CD14-positive monocyte (primary cell): Measurements from ENCODE around the gene SCAF8. TPM values are rescaled to one million over a fixed set of nuclear protein-coding genes. Genes with fewer than 3 reads are reported as not detected.
"Not testable (repeated sequence)": the region's sequence is repeated elsewhere in the genome, so short reads cannot be mapped to it uniquely, and the experiment has no call there.

Experiments used
- DNase-seq, 3 donors: peaks; one replicate each; pipeline ENCODE4 v3.0.0-alpha.2; 2011 to 2022
- H2AFZ ChIP-seq: 2 replicates; pipeline ENCODE4 v1.6.0; 2012; ENCODE audit warnings: mild to moderate bottlenecking, low read depth, low read length, inconsistent platforms; ENCODE audit not compliant: insufficient read depth, poor library complexity, severe bottlenecking
- H3K27ac ChIP-seq, 2 donors: 1 replicate in 1 of 2; 2 replicates in 1 of 2; pipeline ENCODE4 v1.5.1; 2012 to 2013; ENCODE audit warnings: low read length in 2 of 2, control low read depth in 1 of 2, inconsistent platforms in 1 of 2, low read depth in 1 of 2, mild to moderate bottlenecking in 1 of 2
- H3K27me3 ChIP-seq, 2 donors: one replicate each; pipeline versions ENCODE4 v1.6.0 to v1.6.1; 2011 to 2013; ENCODE audit warnings: low read length in 2 of 2; ENCODE audit not compliant: control insufficient read depth in 2 of 2, insufficient read depth in 2 of 2
- H3K36me3 ChIP-seq, 2 donors: replicated peaks in 1 of 2; 1 replicate in 1 of 2; 2 replicates in 1 of 2; pipeline versions ENCODE4 v1.5.1 to v1.6.1; 2012 to 2013; ENCODE audit warnings: low read length in 2 of 2, control low read depth in 1 of 2, inconsistent platforms in 1 of 2, mild to moderate bottlenecking in 1 of 2; ENCODE audit not compliant: insufficient read depth in 2 of 2, control insufficient read depth in 1 of 2
- H3K4me1 ChIP-seq, 2 donors: 1 replicate in 1 of 2; 2 replicates in 1 of 2; pipeline versions ENCODE4 v1.5.1 to v1.6.1; 2012 to 2013; ENCODE audit warnings: low read length in 2 of 2, control low read depth in 1 of 2, inconsistent platforms in 1 of 2, mild to moderate bottlenecking in 1 of 2, moderate library complexity in 1 of 2; ENCODE audit not compliant: insufficient read depth in 2 of 2, control insufficient read depth in 1 of 2
- H3K4me2 ChIP-seq: replicated peaks from 2 replicates; pipeline ENCODE3; 2012; ENCODE audit warnings: low read length, moderate library complexity, mild to moderate bottlenecking; ENCODE audit not compliant: poor library complexity, severe bottlenecking; ENCODE audit errors: extremely low read depth
- H3K4me3 ChIP-seq, 3 experiments: fragments of 200-600 bp in 1 of 3; sonication (generic) in 1 of 3; replicated peaks in 1 of 3; 1 replicate in 2 of 3; 2 replicates in 1 of 3; pipeline ENCODE4 v1.5.1; 2011 to 2013; ENCODE audit warnings: low read length in 3 of 3, mild to moderate bottlenecking in 3 of 3, control low read depth in 2 of 3, low read depth in 2 of 3, inconsistent platforms in 1 of 3, moderate library complexity in 1 of 3
- H3K79me2 ChIP-seq: 2 replicates; pipeline ENCODE4 v1.6.0; 2012; ENCODE audit warnings: mild to moderate bottlenecking, control low read depth, inconsistent platforms, low read length, moderate library complexity; ENCODE audit not compliant: insufficient read depth
- H3K9ac ChIP-seq: 2 replicates; pipeline ENCODE4 v1.6.0; 2017; ENCODE audit warnings: low read length, mild to moderate bottlenecking; ENCODE audit not compliant: insufficient read depth, poor library complexity, severe bottlenecking
- H3K9me3 ChIP-seq, 2 donors: replicated peaks in 1 of 2; 1 replicate in 1 of 2; 2 replicates in 1 of 2; pipeline versions ENCODE4 v1.5.1 to v1.6.1; 2012 to 2013; ENCODE audit warnings: low read length in 2 of 2, control low read depth in 1 of 2; ENCODE audit not compliant: control insufficient read depth in 1 of 2, insufficient read depth in 1 of 2
- H4K20me1 ChIP-seq: 2 replicates; pipeline ENCODE4 v1.6.0; 2012; ENCODE audit warnings: mild to moderate bottlenecking, low read length, control low read depth, moderate library complexity; ENCODE audit not compliant: insufficient read depth
- H3K27ac Mint-ChIP-seq, 7 donors: one replicate each; pipeline ENCODE4 v1.8.0; 2020; ENCODE audit warnings: mild to moderate bottlenecking in 7 of 7, mixed read lengths in 7 of 7, moderate library complexity in 6 of 7, inconsistent platforms in 2 of 7
- H3K27me3 Mint-ChIP-seq, 3 donors: one replicate each; pipeline ENCODE4 v1.8.0; 2021 to 2022; ENCODE audit warnings: low read depth in 3 of 3, mild to moderate bottlenecking in 3 of 3, mixed read lengths in 3 of 3, moderate library complexity in 3 of 3, inconsistent platforms in 1 of 3
- H3K36me3 Mint-ChIP-seq, 2 donors: one replicate each; pipeline ENCODE4 v1.8.0; 2020; ENCODE audit warnings: mixed read lengths in 2 of 2, inconsistent platforms in 1 of 2, mild to moderate bottlenecking in 1 of 2
- H3K4me1 Mint-ChIP-seq: one replicate; pipeline ENCODE4 v1.8.0; 2020; ENCODE audit warnings: mild to moderate bottlenecking, mixed read lengths
- H3K4me3 Mint-ChIP-seq, 2 donors: one replicate each; pipeline ENCODE4 v1.8.0; 2020; ENCODE audit warnings: mild to moderate bottlenecking in 2 of 2, mixed read lengths in 2 of 2, moderate library complexity in 1 of 2
- H3K9me3 Mint-ChIP-seq, 7 donors: one replicate each; pipeline ENCODE4 v1.8.0; 2020 to 2022; ENCODE audit warnings: mixed read lengths in 7 of 7, mild to moderate bottlenecking in 6 of 7, moderate library complexity in 6 of 7, inconsistent platforms in 2 of 7
- CTCF ChIP-seq: fragments of 200-600 bp; IDR thresholded peaks from one replicate; pipeline ENCODE4 v1.8.0; 2022; ENCODE audit warnings: antibody characterized with exemption, mild to moderate bottlenecking
- WGBS: methylation state at CpG from one replicate; pipeline ENCODE4 v1.1.5; 2013; ENCODE audit warnings: missing lambda C conversion rate; ENCODE audit not compliant: insufficient coverage; 5-methylcytosine and 5-hydroxymethylcytosine counted together
- intact Hi-C, 2 donors: fragments of 100-400 bp; cut with micrococcal nuclease; formaldehyde crosslinking; loops; one replicate each; pipeline versions ENCODE4 v1.15.0 to v1.15.1; 2023
- polyA plus RNA-seq, 3 donors: library from polyadenylated mRNA; depleted of rRNA in 1 of 3; unstranded in 2 of 3; stranded (reverse) in 1 of 3; fragments of 300-500 nt in 2 of 3; fragments of >200 nt in 1 of 3; fragmentation: Illumina TruSeq in 2 of 3; gene quantifications; 1 replicate in 2 of 3; 2 replicates in 1 of 3; pipeline ENCODE4 v1.2.3, GENCODE V29; 2012 to 2021

The SCAF8 gene
- polyA plus RNA-seq, 3 donors = 2.8 to 18.5 (median 4.2) TPM

GRCh38 chr6:154715446-154715845, 17.8 kb upstream of the SCAF8 start:
- peaks cover 18 to 28% of the 10 kb centered on the region in 2 donors for H3K4me1 ChIP-seq
- H3K4me2 ChIP-seq = no peak overlapping the region
- H3K27me3 Mint-ChIP-seq = peaks cover 1 to 8% (median 3%) of the 10 kb centered on the region in 3 donors
- H3K4me1 Mint-ChIP-seq = peaks cover 20% of the 10 kb centered on the region
- H3K9me3 Mint-ChIP-seq = peaks cover 3 to 21% (median 14%) of the 10 kb centered on the region in 7 donors
- TF ChIP-seq CTCF = no peak
- H3K79me2 ChIP-seq = no peaks in the 10 kb centered on the region
- no peak overlapping the region for H2AFZ ChIP-seq
- intact Hi-C loops = no loop called here
- H3K36me3 Mint-ChIP-seq = no peaks in the 10 kb centered on the region
- no peaks in the 10 kb centered on the region for H4K20me1 ChIP-seq
- no peaks in the 10 kb centered on the region for H3K27me3 ChIP-seq
- H3K4me3 ChIP-seq = no peak overlapping the region
- no CpG with 5 or more reads among the region's 1 CpG for WGBS
- peak overlapping the region in 1 of 2 donors; percentile 26 for H3K27ac ChIP-seq
- no peak overlapping the region for H3K27ac Mint-ChIP-seq
- peaks cover 8 to 10% of the 10 kb centered on the region in 2 donors for H3K9me3 ChIP-seq
- DNase-seq = peak in 1 of 3 donors; percentile 32
- no peaks in the 10 kb centered on the region for H3K36me3 ChIP-seq
- H3K9ac ChIP-seq = no peak overlapping the region
- no peak overlapping the region for H3K4me3 Mint-ChIP-seq

- H3K4me2 ChIP-seq, H3K36me3 Mint-ChIP-seq, H3K27ac Mint-ChIP-seq, H3K27me3 ChIP-seq, H2AFZ ChIP-seq, H3K27ac ChIP-seq, H3K79me2 ChIP-seq, H3K36me3 ChIP-seq, DNase-seq, H3K9ac ChIP-seq, H3K4me3 Mint-ChIP-seq, H3K4me3 ChIP-seq, intact Hi-C loops, H4K20me1 ChIP-seq: not testable (repeated sequence)
- H3K27me3 Mint-ChIP-seq = peaks cover 4 to 15% (median 4%) of the 10 kb centered on the region in 3 donors
- H3K9me3 ChIP-seq = peaks cover 8 to 10% of the 10 kb centered on the region in 2 donors
- WGBS = 57% methylated on average over 3 of the region's 8 CpGs
- peaks cover 18 to 28% of the 10 kb centered on the region in 2 donors for H3K4me1 ChIP-seq
- H3K9me3 Mint-ChIP-seq = peaks cover 3 to 30% (median 19%) of the 10 kb centered on the region in 7 donors
- peaks cover 20% of the 10 kb centered on the region for H3K4me1 Mint-ChIP-seq
Observed at GRCh38 chr6:154716350-154716749, 16.9 kb upstream of the SCAF8 start.
